OCI-LY1 (cell line): ENCODE data around the gene EIF2D.

Experiments
- H2AFZ ChIP-seq: fragments of 200-600 bp; sonication (generic), shearing (Covaris generic); 2 replicates; pipeline ENCODE4 v1.6.0; 2014; ENCODE audit warnings: antibody characterized with exemption, mild to moderate bottlenecking, low read length
- H3F3A ChIP-seq: fragments of 200-600 bp; sonication (generic), shearing (Covaris generic); 2 replicates; pipeline ENCODE4 v1.6.0; 2014; ENCODE audit warnings: mild to moderate bottlenecking, antibody characterized with exemption, low read length, moderate library complexity; ENCODE audit not compliant: insufficient read depth
- H3K27ac ChIP-seq: fragments of 200-600 bp; sonication (generic); 2 replicates; pipeline ENCODE4 v1.5.1; 2014; ENCODE audit warnings: low read length, mixed run types, mild to moderate bottlenecking, low read depth; ENCODE audit not compliant: poor library complexity, severe bottlenecking
- H3K27me3 ChIP-seq: fragments of 200-600 bp; sonication (generic); 2 replicates; pipeline ENCODE4 v1.6.0; 2014; ENCODE audit warnings: antibody characterized with exemption, mild to moderate bottlenecking, low read length, moderate library complexity; ENCODE audit not compliant: insufficient read depth
- H3K36me3 ChIP-seq: fragments of 200-600 bp; sonication (generic); 2 replicates; pipeline ENCODE4 v1.6.1; 2014; ENCODE audit warnings: mild to moderate bottlenecking, antibody characterized with exemption, low read length, moderate library complexity, mixed read lengths; ENCODE audit not compliant: insufficient read depth
- H3K4me1 ChIP-seq: fragments of 200-600 bp; sonication (generic); 2 replicates; pipeline ENCODE4 v1.5.1; 2014; ENCODE audit warnings: mild to moderate bottlenecking, low read length, moderate library complexity; ENCODE audit not compliant: insufficient read depth, severe bottlenecking
- H3K4me2 ChIP-seq: fragments of 200-600 bp; sonication (generic), shearing (Covaris generic); 2 replicates; pipeline ENCODE4 v1.6.1; 2014; ENCODE audit warnings: low read length
- H3K4me3 ChIP-seq: fragments of 200-600 bp; sonication (generic); 2 replicates; pipeline ENCODE4 v1.5.1; 2014; ENCODE audit warnings: low read length, low read depth, mild to moderate bottlenecking, mixed read lengths; ENCODE audit not compliant: poor library complexity, severe bottlenecking
- H3K79me2 ChIP-seq: fragments of 200-600 bp; shearing (Covaris generic); 2 replicates; pipeline ENCODE4 v1.6.1; 2016; ENCODE audit warnings: mixed run types, low read length, mixed read lengths; ENCODE audit not compliant: insufficient read depth
- H3K9ac ChIP-seq: fragments of 200-600 bp; sonication (generic), shearing (Covaris generic); 2 replicates; pipeline ENCODE4 v1.6.1; 2014; ENCODE audit warnings: mild to moderate bottlenecking, low read length, mixed read lengths
- H3K9me2 ChIP-seq: fragments of 200-600 bp; sonication (generic), shearing (Covaris generic); 2 replicates; pipeline ENCODE4 v1.6.1; 2014; ENCODE audit warnings: low read depth, mild to moderate bottlenecking, low read length, mixed read lengths
- H3K9me3 ChIP-seq: fragments of 200-600 bp; shearing (Covaris generic); 2 replicates; pipeline ENCODE4 v1.6.1; 2014; ENCODE audit warnings: low read length, mixed read lengths
- H4K20me1 ChIP-seq: fragments of 200-600 bp; sonication (generic), shearing (Covaris generic); 2 replicates; pipeline ENCODE4 v1.6.0; 2016; ENCODE audit warnings: mild to moderate bottlenecking, low read length; ENCODE audit not compliant: insufficient read depth
- CTCF ChIP-seq: fragments of 200-600 bp; sonication (generic), shearing (Covaris generic); IDR thresholded peaks from 2 replicates; pipeline ENCODE4 v1.5.1; 2017; ENCODE audit warnings: mild to moderate bottlenecking, antibody characterized with exemption, low read length, moderate library complexity, mixed read lengths
- EZH2 ChIP-seq: fragments of 200-600 bp; sonication (generic), shearing (Covaris generic); IDR thresholded peaks from 2 replicates; pipeline ENCODE4 v1.8.0; 2017; ENCODE audit warnings: borderline replicate concordance, mixed run types, mild to moderate bottlenecking, antibody characterized with exemption, low read length, moderate library complexity, mixed read lengths

EIF2D gene

DNA sequence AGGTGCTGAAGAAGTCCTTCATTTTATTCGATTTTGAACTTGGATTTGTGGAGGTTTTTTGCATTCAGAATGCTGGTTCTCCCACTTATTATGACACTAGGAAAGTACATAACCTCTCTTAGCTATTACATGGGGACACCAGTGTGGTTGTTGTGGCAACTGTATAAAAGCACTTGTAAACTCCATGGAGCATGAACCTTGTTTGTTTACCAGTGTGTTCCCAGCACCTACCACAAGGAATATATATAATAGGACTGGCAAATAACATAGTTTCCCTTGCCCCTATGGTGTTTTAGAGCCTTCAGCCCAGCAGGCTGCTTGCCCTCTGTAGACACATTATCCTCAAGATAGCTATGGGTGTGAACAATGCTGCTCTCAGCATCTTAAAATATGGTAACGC is 61.8 kb downstream of the EIF2D start:
- Histone ChIP-seq H3K9ac (no peak overlapping the region), H3F3A (no peaks in the 10 kb centered on the region), H3K9me3 (no peaks in the 10 kb centered on the region), H3K9me2 (no peaks in the 10 kb centered on the region), H3K79me2 (no peaks in the 10 kb centered on the region), H3K4me2 (no peak overlapping the region), H3K36me3 (no peaks in the 10 kb centered on the region), H3K4me1 (peaks cover 5% of the 10 kb centered on the region), H2AFZ (no peak overlapping the region), H3K27ac (no peak overlapping the region), H4K20me1 (no peaks in the 10 kb centered on the region), H3K27me3 (no peaks in the 10 kb centered on the region), H3K4me3 (no peak overlapping the region)
- TF ChIP-seq EZH2 (no peak), CTCF (no peak)

DNA sequence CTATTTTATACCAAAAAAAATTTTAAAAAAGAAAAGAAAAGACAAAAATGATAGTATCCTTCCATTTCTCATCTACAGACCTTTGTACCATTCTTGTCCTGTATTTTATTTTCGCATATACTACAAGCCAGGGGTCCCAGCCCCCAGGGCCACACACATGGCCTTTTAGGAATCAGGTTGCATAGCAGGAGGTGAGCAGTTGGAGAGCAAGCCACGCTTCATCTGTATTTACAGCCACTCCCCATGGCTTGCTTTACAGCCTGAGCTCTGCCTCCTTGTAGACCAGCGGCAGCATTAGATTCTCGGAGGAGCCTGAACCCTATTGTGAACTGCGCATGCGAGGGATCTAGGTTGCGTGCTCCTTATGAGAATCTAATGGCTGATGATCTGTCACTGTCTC is 65.2 kb downstream of the EIF2D start:
- Histone ChIP-seq H3K9me2 (no peaks in the 10 kb centered on the region), H3K9ac (no peak overlapping the region), H3K36me3 (no peaks in the 10 kb centered on the region), H3K4me3 (no peak overlapping the region), H2AFZ (no peak overlapping the region), H3K79me2 (no peaks in the 10 kb centered on the region), H3K4me2 (no peak overlapping the region), H3K27me3 (no peaks in the 10 kb centered on the region), H3K27ac (no peak overlapping the region), H3K9me3 (no peaks in the 10 kb centered on the region), H4K20me1 (no peaks in the 10 kb centered on the region), H3F3A (no peaks in the 10 kb centered on the region), H3K4me1 (no peaks in the 10 kb centered on the region)
- TF ChIP-seq EZH2 (no peak), CTCF (no peak)

DNA sequence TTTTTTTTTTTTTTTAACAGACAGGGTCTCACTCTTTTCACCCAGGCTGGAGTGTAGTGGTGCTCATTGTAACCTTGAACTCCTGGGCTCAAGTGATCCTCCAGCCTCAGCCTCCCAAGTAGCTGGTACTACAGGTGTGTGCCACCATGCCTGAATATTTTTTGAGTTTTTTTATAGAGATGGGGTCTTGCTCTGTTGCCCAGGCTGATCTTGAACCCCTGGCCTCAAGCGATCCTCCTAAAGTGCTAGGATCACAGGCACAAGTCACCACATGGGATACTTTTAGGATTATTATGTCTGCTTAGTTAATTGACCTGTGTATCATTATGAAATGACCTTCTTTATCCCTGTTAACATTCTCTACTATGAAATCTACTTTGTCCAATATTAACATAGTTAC is 66.9 kb downstream of the EIF2D start:
- TF ChIP-seq CTCF (no peak), EZH2 (no peak)
- no peak overlapping the region for H3K4me3 ChIP-seq

More for the DNA sequence above, 66.9 kb downstream of the EIF2D start:
- Histone ChIP-seq H3K79me2 (no peaks in the 10 kb centered on the region), H3K4me1 (peaks cover 3% of the 10 kb centered on the region), H3K36me3 (no peaks in the 10 kb centered on the region), H3K9ac (no peak overlapping the region), H3K27me3 (no peaks in the 10 kb centered on the region), H3K9me3 (no peaks in the 10 kb centered on the region), H2AFZ (no peak overlapping the region), H3F3A (no peaks in the 10 kb centered on the region), H3K27ac (no peak overlapping the region), H3K4me2 (no peak overlapping the region), H4K20me1 (no peaks in the 10 kb centered on the region), H3K9me2 (no peaks in the 10 kb centered on the region)
